Measurements from ENCODE around the gene MAMDC4. TPM values are rescaled to one million over a fixed set of nuclear protein-coding genes. Genes with fewer than 3 reads are reported as not detected.

Gene MAMDC4
- total and polyA plus RNA-seq, 2 of the 8 experiments (the other 6 are each of a cell fraction or from before 2014, with no cell fraction given) = 3.1 to 4.5 TPM

DNA sequence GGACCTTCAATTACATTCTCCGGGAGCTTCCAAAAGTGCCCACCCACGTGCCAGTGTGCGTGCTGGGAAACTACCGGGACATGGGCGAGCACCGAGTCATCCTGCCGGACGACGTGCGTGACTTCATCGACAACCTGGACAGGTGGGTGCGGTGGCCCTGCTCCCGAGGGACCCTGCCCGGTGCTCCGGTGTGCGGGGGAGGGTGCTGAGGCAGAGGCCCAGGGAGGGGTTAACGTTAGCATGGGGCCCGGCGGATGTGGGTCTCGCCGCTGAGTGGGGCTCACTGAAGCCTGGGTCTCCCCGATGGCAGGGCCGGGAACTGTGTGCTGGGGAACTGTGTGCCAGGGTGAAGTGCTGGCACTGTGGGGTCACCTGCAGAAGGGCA, 20.4 kb upstream of the MAMDC4 start:
- Histone ChIP-seq H2BK12ac (ENCODE audit: low read depth, low read length) (no peak overlapping the region), H3K18ac (ENCODE audit: extremely low read depth, low read length) (no peak overlapping the region), H3K4me1 (replicated peaks in 1 of 4; ENCODE audit: control insufficient read depth in 3 of 4, insufficient read depth in 4 of 4, low read length in 3 of 4) (no peaks in the 10 kb centered on the region), H3K4me2 (ENCODE audit: insufficient read depth in 1 of 2, low read depth in 2 of 2, low read length in 2 of 2) (no peak overlapping the region), H3K9ac (replicated peaks in 1 of 4; ENCODE audit: extremely low read depth in 1 of 4, low read depth in 3 of 4, low read length in 3 of 4) (no peak overlapping the region), H3K23ac (ENCODE audit: insufficient read length) (no peak overlapping the region), H3K27me3 (replicated peaks in 1 of 4; ENCODE audit: control insufficient read depth in 3 of 4, extremely low read depth in 1 of 4, insufficient read depth in 3 of 4, low read length in 3 of 4) (no peaks in the 10 kb centered on the region), H3K79me2 (ENCODE audit: control insufficient read depth in 1 of 2, insufficient read depth in 2 of 2, low read length in 2 of 2) (no peaks in the 10 kb centered on the region), H2AK5ac (ENCODE audit: low read depth, low read length) (no peak overlapping the region), H3K23me2 (ENCODE audit: low read depth, low read length) (no peaks in the 10 kb centered on the region), H4K8ac (ENCODE audit: extremely low read depth, insufficient read depth, low read length) (peak overlapping the region; percentile 25; the same call in 1 of the 2 replicates), H4K20me1 (replicated peaks in 1 of 2; ENCODE audit: control insufficient read depth in 1 of 2, insufficient read depth in 2 of 2, low read length in 2 of 2) (peaks cover 3 to 17% of the 10 kb centered on the region in 2 experiments), H3K56ac (replicated peaks; ENCODE audit: insufficient read length, low read depth, low read length) (no peak overlapping the region), H3K9me3 (ENCODE audit: insufficient read depth in 2 of 2, low read depth in 1 of 2, low read length in 1 of 2) (no peaks in the 10 kb centered on the region), H2BK20ac (ENCODE audit: low read length) (no peak overlapping the region), H3K36me3 (ENCODE audit: control insufficient read depth in 2 of 4, insufficient read depth in 4 of 4, low read length in 3 of 4) (peaks cover 13 to 41% (median 33%) of the 10 kb centered on the region in 4 experiments), H3K27ac (ENCODE audit: low read depth, low read length) (no peak overlapping the region), H2BK5ac (ENCODE audit: low read depth, low read length) (no peak overlapping the region), H4K91ac (replicated peaks; ENCODE audit: insufficient read length, low read length) (no peak overlapping the region), H2BK15ac (ENCODE audit: low read length) (no peak overlapping the region), H2AFZ (ENCODE audit: low read length) (no peak overlapping the region), H3K4ac (replicated peaks; ENCODE audit: insufficient read length, low read depth, low read length) (no peak overlapping the region), H2BK120ac (replicated peaks; ENCODE audit: low read depth, low read length) (no peak overlapping the region), H3K14ac (ENCODE audit: insufficient read length) (no peak overlapping the region), H3K4me3 (ENCODE audit: extremely low read depth in 1 of 4, insufficient read depth in 2 of 4, low read depth in 3 of 4, low read length in 4 of 4) (no peak overlapping the region), H3K79me1 (ENCODE audit: low read depth, low read length) (no peaks in the 10 kb centered on the region), H4K5ac (ENCODE audit: insufficient read length, low read depth, low read length) (no peak overlapping the region)
- POLR2A ChIA-PET (ENCODE audit: partially characterized antibody) = interaction anchor here (0.6 to 20.5 kb wide), 6 partner anchors 9 to 386 kb away, joined by 3 to 248 read pairs (median 4); partner anchors contain the start of genes AJM1, MAMDC4 and RABL6
- DNase-seq (ENCODE audit: low read depth in 1 of 2, low spot score in 2 of 2) (no peak), FAIRE-seq (no peak)
- CTCF ChIA-PET (ENCODE audit: partially characterized antibody) = interaction anchor here (0.6 to 9.0 kb wide), 5 partner anchors 11 to 391 kb away, joined by 3 to 55 read pairs (median 3); partner anchors contain the start of gene AJM1
- TF ChIP-seq CHD1 (IDR thresholded peaks at IDR 0.05; ENCODE audit: low read depth, low read length) (no peak), TAF1 (IDR thresholded peaks at IDR 0.05; ENCODE audit: low read depth, low read length) (no peak), CBX5 (IDR thresholded peaks at IDR 0.05; ENCODE audit: low read depth, low read length) (no peak), JUND (IDR thresholded peaks at IDR 0.05; ENCODE audit: low read length) (no peak), MAFK (IDR thresholded peaks at IDR 0.05; ENCODE audit: low read depth, low read length) (no peak), FOSL1 (IDR thresholded peaks at IDR 0.05; ENCODE audit: insufficient read depth, low read depth, low read length) (no peak)
- 97% methylated on average over 23 of the region's 23 CpGs; no CpG with 5 or more reads in 1 of the 2 experiments for WGBS, 2 experiments (ENCODE audit: extremely low coverage in 1 of 2, insufficient coverage in 1 of 2, insufficient read length in 1 of 2, insufficient replicate concordance in 2 of 2, low coverage in 1 of 2, low lambda C conversion rate in 2 of 2, missing lambda C conversion rate in 1 of 2)

Measured in H1 (cell line).